NCI-H1694 treated with DMSO at 0.1 percent for 48 hours (cell line): ENCODE data around the gene SPO11.

Experiments used
- DNase-seq: peaks from one replicate; lab custom pipeline; 2025; lab: John Stamatoyannopoulos, UW

The SPO11 gene

GRCh38 chr20:57329608-57330221, at the start of gene SPO11:
SPO11 (plus strand) TSS chr20:57329803; CDS start chr20:57329868, 65 bp downstream.
- no peak for DNase-seq

GRCh38 chr20:57280221-57280620, 49.4 kb upstream of the SPO11 start:
- no peak for DNase-seq

- DNase-seq, result no peak
These were observed 47.7 kb upstream of the SPO11 start for GRCh38 chr20:57281900-57282299.

- DNase-seq, result no peak
These were observed 46.8 kb upstream of the SPO11 start for GRCh38 chr20:57282670-57283361.

GRCh38 chr20:57283860-57284259, 45.7 kb upstream of the SPO11 start:
- no peak for DNase-seq

- no peak for DNase-seq
These were observed 42.4 kb upstream of the SPO11 start for GRCh38 chr20:57287007-57287880.

- DNase-seq, result no peak
These were observed 41.7 kb upstream of the SPO11 start for GRCh38 chr20:57287901-57288300.

- DNase-seq, result no peak
These were observed 40.8 kb upstream of the SPO11 start for GRCh38 chr20:57288651-57289277.

GRCh38 chr20:57289391-57290177, 40.0 kb upstream of the SPO11 start:
- no peak for DNase-seq

- no peak for DNase-seq
These were observed 39.5 kb upstream of the SPO11 start for GRCh38 chr20:57290178-57290484.

- DNase-seq, result no peak
These were observed 38.6 kb upstream of the SPO11 start for GRCh38 chr20:57291003-57291402.

- DNase-seq, result no peak
These were observed 37.9 kb upstream of the SPO11 start for GRCh38 chr20:57291694-57292093.

GRCh38 chr20:57292611-57293010, 37.0 kb upstream of the SPO11 start:
- DNase-seq, result no peak

- no peak for DNase-seq
These were observed 35.6 kb upstream of the SPO11 start for GRCh38 chr20:57293995-57294394.

GRCh38 chr20:57294550-57294949, 35.1 kb upstream of the SPO11 start:
- no peak for DNase-seq

- DNase-seq, result no peak
These were observed 31.1 kb upstream of the SPO11 start for GRCh38 chr20:57298457-57298856.

GRCh38 chr20:57301026-57301425, 28.6 kb upstream of the SPO11 start:
- no peak for DNase-seq

GRCh38 chr20:57306747-57307146, 22.9 kb upstream of the SPO11 start:
- no peak for DNase-seq

GRCh38 chr20:57308451-57309271, 20.9 kb upstream of the SPO11 start:
- no peak for DNase-seq

- no peak for DNase-seq
These were observed 20.0 kb upstream of the SPO11 start for GRCh38 chr20:57309544-57310115.
